ENCODE results near the gene GAL3ST2.
"Not testable (repeated sequence)": the region's sequence is repeated elsewhere in the genome, so short reads cannot be mapped to it uniquely, and the experiment has no call there.

Gene GAL3ST2

DNA sequence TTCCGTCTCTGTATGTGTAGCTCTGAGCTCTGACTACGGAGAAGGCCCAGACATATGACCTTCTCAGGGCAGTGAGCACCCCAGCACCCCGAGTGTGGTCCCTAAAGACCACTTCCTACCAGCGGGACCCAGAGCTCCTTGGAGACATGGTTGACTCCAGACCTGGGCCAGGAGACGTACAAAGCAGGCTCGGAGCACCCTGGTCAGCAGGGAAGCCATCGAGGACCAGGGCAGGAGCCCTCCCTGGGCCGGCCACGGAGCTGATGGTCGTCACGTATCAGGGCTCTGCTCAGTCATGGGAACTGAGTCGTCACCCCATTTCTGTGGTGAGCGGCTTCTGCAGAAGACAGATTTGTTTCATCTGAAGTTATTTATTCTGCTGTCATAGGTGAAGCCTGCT, 19.6 kb downstream of the GAL3ST2 start:
- DNase-seq = no peak

DNA sequence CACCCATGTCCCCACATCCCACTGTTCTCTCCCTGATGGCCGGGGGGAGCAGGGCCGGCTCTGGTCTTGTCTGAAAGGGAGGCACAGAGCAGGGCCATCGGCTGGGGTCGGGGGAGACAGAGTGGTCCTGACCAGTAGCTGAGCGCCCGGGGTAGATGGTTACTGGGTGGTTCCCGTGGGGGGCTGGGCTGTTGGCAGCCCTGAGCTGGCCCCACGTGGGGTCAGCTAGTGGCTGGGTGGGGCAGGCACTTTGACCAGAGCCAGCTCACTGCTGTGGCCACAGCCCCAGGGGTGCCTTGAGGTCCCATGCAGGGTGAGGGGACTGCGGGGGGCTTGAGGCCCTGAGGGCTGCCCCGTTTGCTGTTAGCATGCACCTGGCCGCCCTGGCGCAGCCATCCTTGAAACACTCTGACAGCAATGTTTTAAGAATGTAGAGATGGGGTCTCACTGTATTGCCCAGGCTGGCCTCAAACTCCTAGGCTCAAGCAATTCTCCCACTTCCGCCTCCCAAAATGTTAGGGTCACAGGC, 20.1 kb downstream of the GAL3ST2 start:
- DNase-seq = no peak

DNA sequence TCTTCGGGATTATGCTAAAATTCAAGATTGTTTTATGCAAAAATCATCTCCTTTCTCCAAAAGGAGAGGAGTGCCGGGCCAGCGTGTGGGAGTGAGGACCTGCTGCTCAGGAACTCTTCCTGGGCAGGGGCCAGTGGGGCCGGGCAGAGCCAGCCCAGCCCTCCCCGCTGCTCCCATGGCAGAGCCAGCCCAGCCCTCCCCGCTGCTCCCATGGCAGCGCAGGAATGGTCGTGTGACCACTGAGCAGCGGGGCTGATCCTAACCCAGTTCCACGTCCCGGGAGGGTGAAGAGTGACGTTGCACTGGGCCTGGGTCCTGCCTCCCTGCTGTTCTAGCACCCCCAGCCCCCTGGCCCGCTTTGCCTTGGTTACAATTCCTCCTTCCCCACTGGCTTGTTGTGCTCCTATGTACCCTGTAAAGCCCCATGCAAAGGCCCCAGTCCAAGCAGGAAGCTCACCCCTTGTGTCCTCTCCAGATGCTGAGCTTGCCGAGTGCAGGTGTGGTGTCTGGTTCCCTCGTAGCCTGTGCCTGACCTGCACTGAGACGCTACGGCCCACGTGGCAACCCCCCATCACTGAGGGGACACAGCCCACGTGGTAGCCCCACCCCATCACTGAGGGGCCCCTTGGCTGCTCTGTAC, 20.9 kb downstream of the GAL3ST2 start:
- DNase-seq = no peak

DNA sequence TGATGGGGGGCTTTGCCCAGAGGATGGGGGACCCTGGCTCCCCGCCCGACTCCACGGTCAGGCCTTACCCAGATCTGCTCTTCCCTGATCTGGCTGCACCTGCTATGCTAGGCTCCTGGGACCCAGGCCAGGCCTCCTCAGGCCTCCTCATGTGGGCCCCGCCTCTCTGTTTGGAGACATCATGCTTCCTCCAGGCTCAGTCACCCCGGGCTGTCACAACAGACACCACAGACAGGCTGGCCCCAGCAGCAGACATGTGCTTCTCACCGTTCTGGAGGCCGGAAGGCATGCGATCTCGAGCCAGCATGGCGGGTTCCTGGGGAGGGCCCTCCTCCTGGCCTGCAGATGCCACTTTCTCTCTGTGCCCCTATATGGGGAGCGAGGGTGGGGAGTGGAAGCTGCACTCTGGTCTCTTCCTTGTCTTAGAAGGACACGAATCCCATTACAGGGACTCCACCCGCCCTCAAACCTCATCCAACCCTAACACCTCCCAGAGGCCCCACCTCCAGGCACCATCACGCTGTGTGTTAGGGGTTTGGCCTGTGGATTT, 21.5 kb downstream of the GAL3ST2 start:
- no peak for DNase-seq

DNA sequence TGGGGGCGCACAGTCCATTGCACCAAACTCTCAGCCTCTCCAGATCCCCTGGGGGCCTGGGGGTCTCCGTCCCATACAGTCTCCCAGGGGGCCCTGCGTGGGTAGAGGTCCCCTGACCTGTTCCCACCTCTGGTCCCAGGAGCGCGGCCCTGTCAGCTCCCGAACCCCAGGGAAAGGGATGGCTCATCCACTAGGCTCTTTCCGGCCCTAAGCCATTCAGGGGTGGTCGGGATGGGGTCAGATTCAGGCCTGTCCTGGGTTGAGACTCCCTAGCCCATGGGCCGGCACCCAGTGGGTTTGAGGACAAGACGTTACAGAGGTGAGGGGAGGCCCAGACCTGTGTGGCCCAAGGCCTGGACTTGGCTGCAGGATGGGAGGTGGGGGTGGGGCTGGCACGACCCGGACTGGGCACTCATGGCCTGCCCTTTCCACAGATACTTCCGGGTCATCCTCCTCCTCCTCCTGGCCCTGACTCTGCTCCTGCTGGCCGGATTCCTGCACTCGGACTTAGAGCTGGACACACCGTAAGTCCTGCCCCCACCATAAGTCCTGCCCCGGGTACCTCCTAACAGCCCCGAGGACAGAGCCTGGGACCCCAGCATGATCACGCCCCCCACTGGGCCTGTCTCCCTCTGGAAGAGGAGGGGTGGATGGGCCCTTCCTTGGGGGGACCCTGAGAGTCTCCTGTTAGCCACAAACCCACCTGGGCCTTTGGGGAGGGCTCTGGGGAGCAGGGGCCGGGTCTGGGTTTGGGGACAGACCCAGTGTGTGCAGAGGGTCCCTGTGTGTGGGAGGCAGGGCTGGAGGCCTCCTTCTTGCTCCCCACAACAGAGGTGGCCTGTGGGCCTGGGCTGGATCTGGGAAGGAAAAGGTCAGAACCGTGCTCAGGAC, 22.3 kb downstream of the GAL3ST2 start:
- DNase-seq = no peak

- DNase-seq = no peak
These were observed 23.0 kb downstream of the GAL3ST2 start for GRCh38 chr2:241799522-241800197.

- not testable (repeated sequence) for DNase-seq
These were observed 23.7 kb downstream of the GAL3ST2 start for GRCh38 chr2:241800198-241800903.

DNA sequence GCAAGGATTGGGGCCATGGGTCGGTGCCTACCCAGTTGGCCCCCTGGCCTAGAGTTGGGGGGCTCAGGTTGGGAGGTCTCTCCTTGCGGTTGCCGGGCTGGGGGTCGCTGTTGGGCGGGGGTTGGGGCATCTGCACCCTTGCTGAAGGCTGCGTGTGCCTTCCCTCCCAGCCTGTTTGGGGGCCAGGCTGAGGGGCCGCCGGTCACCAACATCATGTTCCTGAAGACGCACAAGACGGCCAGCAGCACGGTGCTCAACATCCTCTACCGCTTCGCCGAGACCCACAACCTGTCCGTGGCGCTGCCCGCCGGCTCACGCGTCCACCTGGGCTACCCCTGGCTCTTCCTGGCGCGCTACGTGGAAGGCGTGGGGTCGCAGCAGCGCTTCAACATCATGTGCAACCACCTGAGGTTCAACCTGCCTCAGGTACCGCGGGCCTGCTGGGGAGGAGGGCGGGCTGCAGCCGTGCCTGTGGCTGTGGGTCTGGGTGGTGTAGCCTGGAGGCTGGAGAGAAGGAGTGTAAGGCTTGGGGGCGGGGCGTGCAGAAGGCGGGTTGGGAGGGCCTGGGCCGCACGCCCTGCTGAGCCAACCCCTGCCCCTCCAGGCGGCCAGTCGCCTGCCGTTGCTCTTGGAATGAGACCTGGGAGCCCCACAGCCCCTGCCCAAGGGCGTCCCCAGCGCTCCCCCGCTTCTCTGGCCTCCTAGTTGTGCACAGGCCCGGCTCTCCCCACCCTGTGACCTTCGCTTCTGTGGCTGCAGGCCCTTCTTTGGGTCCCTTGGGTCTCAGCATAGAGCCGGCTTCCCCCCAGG, 25.2 kb downstream of the GAL3ST2 start:
- DNase-seq = no peak

- DNase-seq = no peak
These were observed 26.0 kb downstream of the GAL3ST2 start for GRCh38 chr2:241802421-241803318.

DNA sequence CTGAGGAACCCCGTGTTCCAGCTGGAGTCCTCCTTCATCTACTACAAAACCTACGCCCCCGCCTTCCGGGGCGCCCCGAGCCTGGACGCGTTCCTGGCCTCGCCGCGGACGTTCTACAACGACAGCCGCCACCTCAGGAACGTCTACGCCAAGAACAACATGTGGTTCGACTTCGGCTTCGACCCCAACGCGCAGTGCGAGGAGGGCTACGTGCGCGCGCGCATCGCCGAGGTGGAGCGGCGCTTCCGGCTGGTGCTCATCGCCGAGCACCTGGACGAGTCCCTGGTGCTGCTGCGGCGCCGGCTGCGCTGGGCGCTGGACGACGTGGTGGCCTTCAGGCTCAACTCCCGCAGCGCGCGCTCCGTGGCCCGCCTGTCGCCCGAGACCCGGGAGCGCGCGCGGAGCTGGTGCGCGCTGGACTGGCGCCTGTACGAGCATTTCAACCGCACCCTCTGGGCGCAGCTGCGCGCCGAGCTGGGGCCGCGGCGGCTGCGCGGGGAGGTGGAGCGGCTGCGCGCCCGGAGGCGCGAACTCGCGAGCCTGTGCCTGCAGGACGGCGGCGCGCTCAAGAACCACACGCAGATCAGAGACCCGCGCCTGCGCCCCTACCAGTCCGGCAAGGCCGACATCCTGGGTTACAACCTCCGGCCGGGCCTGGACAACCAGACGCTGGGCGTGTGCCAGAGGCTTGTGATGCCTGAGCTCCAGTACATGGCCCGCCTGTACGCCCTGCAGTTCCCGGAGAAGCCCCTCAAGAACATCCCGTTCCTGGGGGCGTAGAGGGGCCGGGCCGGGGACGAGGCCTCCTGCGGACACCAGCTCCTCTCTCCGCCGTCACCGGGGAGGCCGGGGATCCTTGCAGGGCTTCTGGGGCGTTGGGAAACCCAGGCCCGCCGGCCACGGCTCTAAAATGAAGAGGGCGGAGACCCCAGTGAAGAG, 27.0 kb downstream of the GAL3ST2 start:
- DNase-seq = peak; percentile 47

- no peak for DNase-seq
These were observed 28.0 kb downstream of the GAL3ST2 start for GRCh38 chr2:241804326-241805229.

DNA sequence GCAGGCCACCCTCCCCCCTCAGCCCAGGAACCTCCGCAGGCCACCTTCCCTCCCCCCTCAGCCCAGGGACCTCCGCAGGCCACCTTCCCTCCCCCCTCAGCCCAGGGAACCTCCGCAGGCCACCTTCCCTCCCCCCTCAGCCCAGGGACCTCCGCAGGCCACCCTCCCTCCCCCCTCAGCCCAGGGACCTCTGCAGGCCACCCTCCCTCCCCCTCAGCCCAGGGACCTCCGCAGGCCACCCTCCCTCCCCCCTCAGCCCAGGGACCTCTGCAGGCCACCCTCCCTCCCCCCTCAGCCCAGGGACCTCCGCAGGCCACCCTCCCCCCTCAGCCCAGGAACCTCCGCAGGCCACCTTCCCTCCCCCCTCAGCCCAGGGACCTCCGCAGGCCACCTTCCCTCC, 29.6 kb downstream of the GAL3ST2 start:
- not testable (repeated sequence) for DNase-seq

GRCh38 chr2:241808051-241808720, 31.6 kb downstream of the GAL3ST2 start:
- no peak for DNase-seq

DNA sequence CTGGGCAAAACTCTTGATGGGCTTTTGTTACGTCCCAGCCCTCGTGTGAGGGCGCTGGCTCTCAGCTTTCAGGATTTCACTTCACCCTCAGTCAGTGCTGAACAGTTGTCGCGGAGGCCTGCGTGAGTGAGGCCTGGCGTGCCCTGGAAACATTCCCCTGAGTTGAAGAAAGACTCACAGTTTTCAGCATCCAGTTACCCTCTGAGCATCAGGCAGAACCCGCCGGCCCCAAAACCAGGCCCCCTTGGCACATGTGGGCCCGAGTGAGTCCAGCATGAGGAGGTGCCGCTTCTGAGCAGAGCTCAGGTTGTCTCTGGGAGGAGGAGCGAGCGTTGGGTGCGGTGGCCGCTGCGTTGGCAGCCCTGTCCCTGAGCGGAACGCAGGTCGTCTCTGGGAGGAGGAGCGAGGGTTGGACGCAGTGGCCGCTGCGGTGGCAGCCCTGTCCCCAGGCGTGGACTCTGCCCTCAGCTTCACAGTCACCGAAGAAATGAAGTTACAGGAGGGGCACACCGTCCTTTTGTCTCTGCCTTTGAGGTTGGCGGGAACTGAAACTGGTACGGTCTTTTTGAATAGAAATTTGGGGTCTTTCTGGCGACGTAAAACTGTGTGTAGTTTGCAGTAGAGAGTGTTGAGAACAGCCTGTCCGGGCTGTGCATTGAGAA, 32.2 kb downstream of the GAL3ST2 start, which contains the start of gene NEU4:
NEU4 (plus strand) TSS at position 473 of the 662 bp plus-strand sequence. CDS start 5,292 bp downstream, outside the sequence.
- DNase-seq = no peak

- DNase-seq = no peak
These were observed 33.0 kb downstream of the GAL3ST2 start for GRCh38 chr2:241809383-241810306.
